RKO (cell line): ENCODE data around the gene HENMT1.
"Not testable (repeated sequence)": the region's sequence is repeated elsewhere in the genome, so short reads cannot be mapped to it uniquely, and the experiment has no call there.

Experiments
- DNase-seq: peaks from one replicate; pipeline ENCODE4 v3.0.0-alpha.2; 2016; ENCODE audit warnings: low spot score

Gene HENMT1

GRCh38 chr1:108661030-108661609 lies at the start of gene HENMT1:
HENMT1 (minus strand) TSS chr1:108661093; CDS start chr1:108659884, 1,209 bp downstream.
- no peak for DNase-seq

- no peak for DNase-seq
These were observed 48.1 kb upstream of the HENMT1 start for GRCh38 chr1:108708691-108709660.

DNA sequence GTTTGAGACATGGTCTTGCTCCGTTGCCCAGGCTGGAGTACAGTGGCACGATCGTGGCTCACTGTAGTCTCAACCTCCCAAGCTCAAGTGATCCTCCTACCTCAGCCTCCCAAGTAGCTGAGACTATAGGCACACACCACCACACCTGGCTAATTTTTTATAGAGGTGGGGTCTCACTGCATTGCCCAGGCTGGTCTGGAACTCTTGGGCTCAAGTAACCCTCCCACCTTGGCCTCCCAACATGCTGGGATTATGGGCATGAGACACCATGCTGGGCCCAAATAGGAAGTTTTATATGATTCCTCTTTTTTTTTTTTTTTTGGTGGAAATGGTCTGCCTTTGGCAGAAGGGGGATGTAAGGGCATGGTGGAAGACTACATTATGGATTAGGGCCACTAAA lies 45.8 kb upstream of the HENMT1 start:
- no peak for DNase-seq

DNA sequence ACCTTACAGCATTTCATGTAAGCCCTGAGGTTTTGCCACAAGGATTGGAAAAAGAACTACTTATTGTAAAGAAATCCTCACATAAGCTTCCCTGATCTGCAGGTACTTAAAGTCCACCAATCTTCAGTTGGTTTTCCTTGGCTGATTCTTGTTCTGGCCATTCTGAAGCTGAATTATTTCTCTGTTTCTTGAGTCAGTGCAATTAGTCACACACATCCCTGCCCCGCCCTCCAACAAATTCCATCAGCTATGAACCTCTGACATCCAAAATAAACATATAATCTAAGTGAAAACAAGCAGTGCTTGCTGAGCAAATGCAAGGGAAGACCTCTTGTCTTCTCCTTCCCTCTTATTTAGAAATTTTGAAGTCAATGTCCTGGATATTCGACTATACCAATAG lies 43.6 kb upstream of the HENMT1 start:
- peak; percentile 69 for DNase-seq

DNA sequence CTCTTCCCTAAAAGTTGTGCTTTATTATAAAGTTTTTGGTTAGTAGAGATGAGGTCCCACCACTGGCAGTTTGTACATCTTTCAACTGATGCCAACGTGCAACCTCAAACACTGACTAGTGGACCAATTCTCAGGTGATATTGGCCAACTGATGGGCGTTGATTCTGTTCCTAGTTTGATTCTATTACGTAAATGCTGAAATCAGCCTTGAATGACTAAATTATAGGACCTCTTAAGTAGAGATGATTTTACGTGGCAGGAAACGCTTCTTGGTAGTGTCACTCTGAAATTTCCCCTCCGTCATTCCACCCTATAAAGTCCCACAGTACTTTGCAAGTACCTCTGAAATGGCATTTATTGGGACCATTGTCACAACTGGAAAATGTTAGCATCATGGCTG lies 43.0 kb upstream of the HENMT1 start:
- no peak for DNase-seq

DNA sequence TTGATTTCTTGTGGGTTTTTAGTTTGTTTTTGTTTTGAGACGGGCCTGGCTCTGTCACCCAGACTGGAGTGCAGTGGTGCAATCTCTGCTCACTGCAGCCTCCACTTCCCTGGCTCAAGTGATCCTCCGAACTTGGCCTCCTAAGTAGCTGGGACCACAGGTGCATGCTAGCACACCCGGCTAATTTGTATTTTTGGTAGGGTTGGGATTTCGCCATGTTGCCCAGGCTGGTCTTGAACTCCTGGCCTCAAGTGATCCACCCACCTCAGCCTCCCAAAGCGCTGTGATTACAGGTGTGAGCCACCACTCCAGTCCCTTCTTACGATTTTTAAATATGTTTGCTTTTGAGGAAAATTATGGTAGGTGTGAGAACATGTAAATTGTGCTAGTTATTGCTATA lies 41.2 kb upstream of the HENMT1 start:
- DNase-seq = not testable (repeated sequence)

DNA sequence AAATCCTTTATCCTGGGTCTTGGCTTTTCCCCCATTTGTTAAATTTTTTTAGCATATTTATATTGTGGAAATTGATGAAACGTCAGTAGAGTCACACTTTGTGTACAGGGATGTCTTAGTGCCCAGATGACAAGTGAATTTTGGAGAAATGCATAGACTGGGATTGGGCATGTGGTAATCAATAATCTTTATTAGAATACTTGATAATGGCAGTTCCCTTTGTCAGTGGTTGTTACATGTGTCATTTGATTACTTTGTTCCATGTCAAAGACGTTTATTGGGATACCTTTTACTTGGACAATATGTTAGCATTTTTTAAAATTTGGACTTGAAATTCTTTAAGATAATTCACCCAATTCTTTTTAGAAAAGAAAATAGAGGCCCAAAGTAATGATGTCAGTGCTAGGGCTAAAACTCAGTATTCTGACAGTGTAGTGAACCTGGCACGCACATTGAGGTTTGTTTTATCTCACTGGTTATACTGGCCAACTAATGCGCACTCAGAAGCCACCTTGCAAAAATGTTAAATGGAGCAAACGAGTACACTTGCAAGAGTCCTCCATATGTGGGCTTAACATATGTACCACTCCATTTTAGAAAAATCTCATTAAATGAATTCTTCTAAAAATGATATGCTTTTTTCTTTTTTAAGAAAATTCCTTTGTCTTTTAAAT lies 40.4 kb upstream of the HENMT1 start:
- DNase-seq = no peak

- DNase-seq = no peak
These were observed 38.8 kb upstream of the HENMT1 start for GRCh38 chr1:108699375-108700332.

DNA sequence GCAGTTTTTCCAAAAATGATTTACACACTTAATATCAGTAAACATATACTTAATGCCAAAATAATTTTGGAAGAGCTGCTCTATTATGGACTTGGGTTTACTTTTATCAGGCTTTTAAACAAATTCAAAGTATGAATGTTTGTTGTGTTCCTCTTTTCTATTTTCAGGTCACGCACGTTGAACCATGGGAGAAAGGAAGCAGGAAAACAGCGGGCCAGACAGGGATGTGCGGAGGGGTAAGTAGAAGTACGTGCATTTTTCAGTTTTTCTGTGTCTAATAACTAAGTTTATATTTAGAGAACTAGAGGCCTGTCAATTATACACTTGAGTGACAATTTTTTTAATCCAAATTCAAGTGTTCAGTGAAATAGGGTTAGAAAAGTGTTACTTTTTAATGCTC lies 34.6 kb upstream of the HENMT1 start:
- DNase-seq = no peak

DNA sequence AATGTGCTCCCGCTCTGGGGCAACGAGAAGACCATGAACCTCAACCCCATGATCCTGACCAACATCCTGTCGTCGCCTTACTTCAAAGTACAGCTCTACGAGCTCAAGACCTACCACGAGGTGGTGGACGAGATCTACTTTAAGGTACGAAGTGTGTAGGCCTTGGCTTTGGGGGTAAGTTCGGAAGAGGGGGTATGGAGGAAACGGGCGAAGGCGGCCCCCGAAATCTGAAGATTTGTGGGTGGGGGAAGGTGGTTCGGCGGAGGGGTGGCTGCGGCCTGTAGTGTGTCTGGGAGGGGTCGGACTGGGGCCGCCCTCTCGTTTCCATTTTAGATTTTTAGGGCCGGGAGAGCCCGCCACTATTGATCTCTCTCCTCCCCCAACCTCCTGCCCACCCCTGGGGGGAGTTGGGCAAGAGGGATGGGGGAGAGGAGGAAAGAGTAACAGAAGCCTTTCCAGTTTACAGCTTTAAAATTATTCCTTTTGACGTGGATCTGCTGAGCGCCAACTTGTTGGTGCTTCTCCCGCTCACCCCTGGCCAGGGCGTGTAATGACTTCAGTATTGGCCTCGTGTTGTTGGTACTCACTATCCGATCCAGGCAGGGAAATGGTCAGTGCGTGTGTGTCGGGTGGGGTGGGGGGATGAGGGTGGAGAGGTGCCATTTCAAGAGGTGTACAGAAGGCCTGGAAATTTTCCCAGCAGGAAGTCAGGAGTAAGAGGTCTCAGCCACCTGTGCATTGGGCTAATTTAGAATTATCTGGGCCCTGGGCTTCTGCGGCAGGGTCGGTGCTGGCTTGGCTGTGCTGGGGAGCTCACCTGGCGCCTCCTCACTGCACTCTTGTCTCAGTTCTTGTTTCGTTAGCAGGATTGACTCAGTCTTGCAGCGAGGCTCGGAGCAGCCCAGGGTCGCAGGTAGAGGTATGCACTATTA lies 32.1 kb upstream of the HENMT1 start:
- peak; percentile 81 for DNase-seq

GRCh38 chr1:108691942-108692723 lies 31.2 kb upstream of the HENMT1 start, which contains the start of gene PRPF38B:
PRPF38B (plus strand) TSS chr1:108692310; CDS start chr1:108692592, 282 bp downstream.
- peak; percentile 92 for DNase-seq

DNA sequence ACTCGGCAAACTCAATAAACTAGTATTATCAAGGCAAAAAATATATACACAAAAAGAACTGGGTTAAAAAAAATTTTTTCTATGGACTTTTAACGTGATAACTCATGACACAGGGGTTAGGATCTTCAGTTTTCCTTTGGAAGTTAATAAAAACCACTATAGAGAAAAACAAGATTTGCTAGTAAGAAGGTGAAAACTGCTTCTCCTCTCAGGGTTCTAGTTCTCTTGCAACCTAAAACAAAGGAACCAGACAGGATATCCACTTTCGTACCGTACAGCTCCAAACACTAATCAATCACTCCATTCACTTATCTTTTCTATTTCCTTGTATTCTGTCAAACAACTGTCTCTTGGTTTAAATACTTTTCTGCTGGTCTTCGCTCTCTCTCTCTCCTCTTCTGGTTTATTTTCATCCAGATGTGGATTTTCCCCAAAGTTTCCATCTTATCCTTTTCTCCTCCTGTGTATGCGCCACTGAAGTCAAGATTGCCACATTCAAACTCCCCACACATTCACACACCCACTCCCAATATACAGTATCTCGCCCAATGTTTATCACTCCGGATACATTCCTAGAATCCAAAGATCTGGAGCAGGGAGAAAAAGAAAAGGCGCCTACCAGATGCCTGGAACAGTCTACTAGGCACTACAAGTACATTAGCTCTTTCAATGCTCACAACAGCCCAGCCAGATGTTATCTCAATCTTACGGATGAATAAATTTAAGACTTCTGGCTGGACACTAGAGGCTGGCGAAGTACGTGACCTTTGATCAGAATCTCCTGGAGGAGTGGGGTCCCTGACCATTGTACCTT lies 30.4 kb upstream of the HENMT1 start:
- peak; percentile 29 for DNase-seq

GRCh38 chr1:108686614-108687313 lies 25.9 kb upstream of the HENMT1 start:
- no peak for DNase-seq

- no peak for DNase-seq
These were observed 24.6 kb upstream of the HENMT1 start for GRCh38 chr1:108685529-108685928.

DNA sequence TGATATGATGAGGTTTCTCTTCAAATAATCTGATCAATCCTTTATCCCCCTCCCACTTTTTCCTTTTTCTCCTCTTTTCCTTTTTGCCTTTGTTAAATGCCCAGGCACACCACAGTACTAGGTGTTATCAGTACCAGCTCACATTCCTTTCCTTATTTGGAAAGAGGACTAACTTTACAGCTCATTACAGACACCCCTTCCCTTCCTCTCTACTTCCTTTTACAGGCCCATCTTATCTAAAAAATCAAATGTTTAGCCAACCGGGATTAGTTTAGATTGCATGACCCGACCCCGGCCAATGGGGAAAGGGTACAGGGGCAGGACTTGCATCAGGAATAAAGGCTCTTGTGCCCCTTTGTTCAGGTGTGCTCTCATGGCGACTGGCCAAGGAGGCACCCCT lies 20.8 kb upstream of the HENMT1 start:
- DNase-seq = not testable (repeated sequence)

DNA sequence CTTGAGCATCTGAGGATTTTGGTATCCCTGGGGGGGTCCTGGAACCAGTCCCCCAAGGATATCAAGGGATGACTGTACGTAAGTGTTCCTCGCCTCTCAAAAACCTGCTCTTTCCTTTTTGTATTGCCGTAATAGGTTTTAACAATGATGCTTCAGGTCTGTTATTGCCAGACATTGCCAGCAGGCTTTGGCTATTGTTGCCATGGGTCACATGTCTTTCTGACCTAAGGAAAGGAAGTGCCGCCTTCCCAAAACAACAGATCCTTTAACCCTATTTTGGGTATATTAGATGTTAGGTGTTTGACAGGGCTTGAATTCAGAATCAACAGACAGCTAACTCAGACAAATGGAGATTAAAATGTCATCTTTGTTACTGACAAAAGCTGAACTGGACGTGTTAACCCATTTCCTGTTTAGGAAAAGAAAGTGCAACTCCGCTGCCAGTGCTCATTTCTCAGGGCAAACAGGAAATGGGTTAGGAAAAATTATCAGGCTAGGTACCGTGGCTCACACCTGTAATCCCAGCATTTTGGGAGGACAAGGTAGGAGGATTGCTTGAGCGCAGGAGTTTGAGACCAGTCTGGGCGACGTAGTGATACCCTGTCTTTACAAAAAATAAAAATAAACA lies 18.8 kb upstream of the HENMT1 start:
- no peak for DNase-seq

DNA sequence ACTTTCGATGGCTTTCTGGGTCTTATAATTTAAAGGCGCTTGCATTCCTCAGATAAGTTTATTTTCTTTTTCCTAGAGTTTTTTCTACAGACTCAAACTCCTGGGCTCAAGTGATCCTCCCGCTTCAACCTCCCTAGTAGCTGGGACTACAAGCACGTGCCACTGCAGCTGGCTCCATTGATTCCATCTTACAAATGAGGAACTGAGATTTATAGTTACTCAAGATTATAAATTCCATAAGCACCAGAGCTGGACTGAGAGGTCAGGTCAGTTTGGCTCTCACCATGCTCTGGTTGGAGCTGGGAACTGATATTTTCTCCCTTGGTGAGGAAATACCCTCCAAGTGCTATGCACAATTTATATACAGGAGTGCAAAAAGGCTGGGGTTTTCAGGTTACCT lies 17.8 kb upstream of the HENMT1 start:
- DNase-seq = no peak

- DNase-seq = no peak
These were observed 10.2 kb upstream of the HENMT1 start for GRCh38 chr1:108671143-108671542.
